Stimulated activated CD4-positive, alpha-beta T cell treated with anti-CD3 and anti-CD28 coated beads, Interleukin-15, amount 100 ng/mL, for 48 hours (primary cell): ENCODE results near the gene PC.

Experiments
- DNase-seq, 2 donors: peaks; one replicate each; pipeline ENCODE4 v3.0.0-alpha.2; 2020; ENCODE audit warnings: low read depth in 2 of 2

The PC gene

GRCh38 chr11:66951927-66952337, 6.3 kb downstream of the PC start:
- no peak for DNase-seq

GRCh38 chr11:66951135-66951534, 7.0 kb downstream of the PC start:
- no peak for DNase-seq

GRCh38 chr11:66950112-66950535, 8.1 kb downstream of the PC start:
- DNase-seq: peak; percentile 14 to 16

- DNase-seq: no peak
These were observed 19.5 kb downstream of the PC start for GRCh38 chr11:66938582-66939135.

- no peak for DNase-seq
These were observed 20.9 kb downstream of the PC start for GRCh38 chr11:66937193-66937733.

GRCh38 chr11:66936311-66936711, 21.9 kb downstream of the PC start:
- no peak for DNase-seq

GRCh38 chr11:66934950-66935779, 23.0 kb downstream of the PC start:
- no peak for DNase-seq

GRCh38 chr11:66933531-66933930, 24.7 kb downstream of the PC start:
- no peak for DNase-seq

GRCh38 chr11:66932543-66932942, 25.6 kb downstream of the PC start:
- no peak for DNase-seq

GRCh38 chr11:66929753-66930152, 28.4 kb downstream of the PC start:
- no peak for DNase-seq

- DNase-seq: no peak
These were observed 33.9 kb downstream of the PC start for GRCh38 chr11:66924272-66924671.

- no peak for DNase-seq
These were observed 35.6 kb downstream of the PC start for GRCh38 chr11:66922551-66922950.

- no peak for DNase-seq
These were observed 37.0 kb downstream of the PC start for GRCh38 chr11:66920978-66921784.

- no peak for DNase-seq
These were observed 38.3 kb downstream of the PC start for GRCh38 chr11:66919923-66920322.

- DNase-seq: no peak
These were observed 39.4 kb downstream of the PC start for GRCh38 chr11:66918741-66919140.

- DNase-seq: no peak
These were observed 42.3 kb downstream of the PC start for GRCh38 chr11:66915866-66916265.

- no peak for DNase-seq
These were observed 42.9 kb downstream of the PC start for GRCh38 chr11:66915046-66915832.

GRCh38 chr11:66914505-66914904, 43.7 kb downstream of the PC start:
- DNase-seq: no peak

GRCh38 chr11:66912911-66913310, 45.3 kb downstream of the PC start:
- no peak for DNase-seq

GRCh38 chr11:66912361-66912760, 45.8 kb downstream of the PC start:
- no peak for DNase-seq

GRCh38 chr11:66910669-66911068, 47.5 kb downstream of the PC start:
- DNase-seq: no peak

- DNase-seq: no peak
These were observed 48.2 kb downstream of the PC start for GRCh38 chr11:66910016-66910415.
